Neural crest cell (in vitro differentiated cells): ENCODE measurements around the gene IGF2BP2. TPM values are rescaled to one million over a fixed set of nuclear protein-coding genes. Genes with fewer than 3 reads are reported as not detected.

Experiments
- DNase-seq: peaks from one replicate; pipeline ENCODE4 v3.0.0; 2021; ENCODE audit warnings: low read depth, mixed read lengths, low spot score
- H3K27ac Mint-ChIP-seq: one replicate; pipeline ENCODE4 v1.8.0; 2021; ENCODE audit warnings: mild to moderate bottlenecking, mixed read lengths; ENCODE audit not compliant: unreplicated experiment
- H3K27me3 Mint-ChIP-seq: 2 replicates; pipeline ENCODE4 v1.8.0; 2021; ENCODE audit warnings: low read depth, mild to moderate bottlenecking, mixed read lengths
- H3K36me3 Mint-ChIP-seq: 2 replicates; pipeline ENCODE4 v1.8.0; 2021; ENCODE audit warnings: low read depth, mild to moderate bottlenecking, mixed read lengths
- H3K4me1 Mint-ChIP-seq: 2 replicates; pipeline ENCODE4 v1.8.0; 2021; ENCODE audit warnings: mixed read lengths
- H3K4me3 Mint-ChIP-seq: one replicate; pipeline ENCODE4 v1.8.0; 2021; ENCODE audit warnings: mild to moderate bottlenecking, mixed read lengths
- H3K9me3 Mint-ChIP-seq: 2 replicates; pipeline ENCODE4 v1.8.0; 2021; ENCODE audit warnings: mixed read lengths
- CTCF ChIP-seq: fragments of 200-600 bp; sonication (generic); conservative IDR thresholded peaks from 2 replicates; pipeline ENCODE4 v1.5.0; 2021; ENCODE audit warnings: antibody characterized with exemption, mild to moderate bottlenecking
- total RNA-seq: library from RNA; stranded (reverse); gene quantifications from 2 replicates; pipeline ENCODE4 v1.2.1, GENCODE V29; 2021

Gene IGF2BP2
- total RNA-seq, 1 donor from 2014 or later, result 141 TPM

GRCh38 chr3:185760550-185760949 is 64.3 kb downstream of the IGF2BP2 start:
- Mint-ChIP-seq H3K9me3 (peaks cover 3% of the 10 kb centered on the region), H3K27ac (no peak overlapping the region), H3K4me3 (no peak overlapping the region), H3K27me3 (no peaks in the 10 kb centered on the region), H3K4me1 (peaks cover 61% of the 10 kb centered on the region), H3K36me3 (peaks cover 19% of the 10 kb centered on the region)
- no peak for TF ChIP-seq CTCF
- no peak for DNase-seq

GRCh38 chr3:185760088-185760487 is 64.8 kb downstream of the IGF2BP2 start:
- Mint-ChIP-seq H3K27ac (no peak overlapping the region), H3K4me3 (no peak overlapping the region)
- TF ChIP-seq CTCF, result no peak

GRCh38 chr3:185759512-185759911 is 65.3 kb downstream of the IGF2BP2 start:
- no peak overlapping the region for H3K27ac Mint-ChIP-seq
- TF ChIP-seq CTCF, result no peak

More at GRCh38 chr3:185760088-185760487, 64.8 kb downstream of the IGF2BP2 start:
- Mint-ChIP-seq H3K36me3 (peaks cover 20% of the 10 kb centered on the region), H3K27me3 (no peaks in the 10 kb centered on the region), H3K4me1 (peaks cover 56% of the 10 kb centered on the region), H3K9me3 (peaks cover 3% of the 10 kb centered on the region)
- no peak for DNase-seq

GRCh38 chr3:185758912-185759311 is 65.9 kb downstream of the IGF2BP2 start:
- no peak for DNase-seq
- Mint-ChIP-seq H3K27ac (no peak overlapping the region), H3K4me3 (no peak overlapping the region), H3K4me1 (peaks cover 52% of the 10 kb centered on the region), H3K27me3 (no peaks in the 10 kb centered on the region), H3K9me3 (peaks cover 3% of the 10 kb centered on the region), H3K36me3 (peaks cover 24% of the 10 kb centered on the region)
- no peak for TF ChIP-seq CTCF

More at GRCh38 chr3:185759512-185759911, 65.3 kb downstream of the IGF2BP2 start:
- Mint-ChIP-seq H3K4me3 (no peak overlapping the region), H3K36me3 (peaks cover 22% of the 10 kb centered on the region), H3K9me3 (peaks cover 3% of the 10 kb centered on the region), H3K27me3 (no peaks in the 10 kb centered on the region), H3K4me1 (peaks cover 53% of the 10 kb centered on the region)
- DNase-seq, result no peak

- no peak for TF ChIP-seq CTCF
- Mint-ChIP-seq H3K27me3 (no peaks in the 10 kb centered on the region), H3K4me3 (no peak overlapping the region), H3K36me3 (peaks cover 28% of the 10 kb centered on the region), H3K9me3 (peaks cover 3% of the 10 kb centered on the region), H3K4me1 (peaks cover 41% of the 10 kb centered on the region), H3K27ac (no peak overlapping the region)
- DNase-seq, result no peak
Measured at GRCh38 chr3:185757176-185757575, 67.7 kb downstream of the IGF2BP2 start.

GRCh38 chr3:185756477-185756876 is 68.4 kb downstream of the IGF2BP2 start:
- Mint-ChIP-seq H3K4me1 (peaks cover 41% of the 10 kb centered on the region), H3K27ac (no peak overlapping the region), H3K9me3 (peaks cover 3% of the 10 kb centered on the region), H3K36me3 (peaks cover 29% of the 10 kb centered on the region), H3K27me3 (no peaks in the 10 kb centered on the region), H3K4me3 (no peak overlapping the region)
- no peak for TF ChIP-seq CTCF
- DNase-seq, result no peak
